A549 (cell line): ENCODE measurements around the gene IGLL1. TPM values are rescaled to one million over a fixed set of nuclear protein-coding genes. Genes with fewer than 3 reads are reported as not detected.
"Not testable (repeated sequence)": the region's sequence is repeated elsewhere in the genome, so short reads cannot be mapped to it uniquely, and the experiment has no call there.

Experiments
- ATAC-seq, 2 experiments: fragments of 200-7000 bp in 1 of 2; fragments of >200 bp in 1 of 2; cut with Nextera tagmentation in 1 of 2; cut with Tn5 transposase in 1 of 2; 3 replicates each; pipeline versions ENCODE4 v1.8.0 to v1.9.1; 2018 to 2020; ENCODE audit warnings: mild to moderate bottlenecking in 1 of 2, moderate library complexity in 1 of 2
- CTCF ChIA-PET: fragments of 300-600 bp; sonication (Branson Sonifier 250); formaldehyde crosslinking; extraction: SDS; loops from one replicate; lab custom pipeline; 2021; ENCODE audit warnings: antibody characterized with exemption, inconsistent platforms; lab: Yijun Ruan, JAX
- POLR2A ChIA-PET: fragments of 350-600 bp; formaldehyde crosslinking; extraction: SDS; loops from one replicate; lab custom pipeline; 2021; ENCODE audit warnings: antibody characterized with exemption, inconsistent platforms; lab: Yijun Ruan, JAX
- DNase-seq, 2 experiments: peaks; one replicate each; pipeline versions ENCODE4 v3.0.0 to v3.0.0-alpha.2; 2011 to 2016; ENCODE audit warnings: low read depth in 1 of 2, low spot score in 1 of 2
- FAIRE-seq: peaks from 2 replicates; lab custom pipeline; 2011; peaks lifted over from hg19 to GRCh38; lab: Jason Lieb, UNC
- H3K27ac ChIP-seq, 2 experiments: fragments of >200 bp; sonication (Bioruptor Twin); formaldehyde crosslinking; 3 replicates each; pipeline ENCODE4 v1.5.1; 2016 to 2017
- H3K4me1 ChIP-seq: fragments of >200 bp; sonication (Bioruptor Twin); formaldehyde crosslinking; 3 replicates; pipeline ENCODE4 v1.6.1; 2016
- H3K4me2 ChIP-seq: fragments of >200 bp; sonication (Bioruptor Twin); formaldehyde crosslinking; 3 replicates; pipeline ENCODE4 v1.6.1; 2016
- H3K4me3 ChIP-seq: fragments of >200 bp; sonication (Bioruptor Twin); formaldehyde crosslinking; 3 replicates; pipeline ENCODE4 v1.5.1; 2016
- H3K9me3 ChIP-seq: fragments of >200 bp; sonication (Bioruptor Twin); formaldehyde crosslinking; 3 replicates; pipeline ENCODE4 v1.6.1; 2016
- ATOH8 ChIP-seq: fragments of 250-450 bp; sonication (Bioruptor Pico); IDR thresholded peaks from 2 replicates; pipeline ENCODE4 v1.5.0; 2020; ENCODE audit warnings: low read depth, mild to moderate bottlenecking, moderate library complexity
- CBX8 ChIP-seq: fragments of 200-600 bp; sonication (generic); IDR thresholded peaks from 2 replicates; pipeline ENCODE4 v1.6.1; 2016
- CHD2 ChIP-seq: fragments of 150-350 bp; IDR thresholded peaks from 2 replicates; pipeline ENCODE4 v1.6.1; 2014; ENCODE audit warnings: low read length; ENCODE audit not compliant: partially characterized antibody
- CHD4 ChIP-seq: fragments of 200-600 bp; sonication (generic); IDR thresholded peaks from 2 replicates; pipeline ENCODE4 v1.6.1; 2016; ENCODE audit warnings: antibody characterized with exemption, mild to moderate bottlenecking, borderline replicate concordance
- CTCF ChIP-seq: fragments of >200 bp; sonication (Bioruptor Twin); formaldehyde crosslinking; IDR thresholded peaks from 3 replicates; pipeline ENCODE4 v1.5.1; 2016
- E2F6 ChIP-seq: IDR thresholded peaks from 2 replicates; pipeline ENCODE4 v1.6.1; 2012; ENCODE audit warnings: low read depth, borderline replicate concordance
- ESRRA ChIP-seq: fragments of 150-350 bp; IDR thresholded peaks from 2 replicates; pipeline ENCODE4 v1.6.1; 2014; ENCODE audit warnings: mild to moderate bottlenecking, low read length, borderline replicate concordance
- FOSL2 ChIP-seq, 2 experiments: fragments of 450-650 bp in 1 of 2; fragments of >200 bp in 1 of 2; sonication (Bioruptor Twin) in 1 of 2; formaldehyde crosslinking; IDR thresholded peaks; 2 replicates each; pipeline versions ENCODE4 v1.5.0 to v1.6.1; 2016 to 2020; ENCODE audit warnings: mild to moderate bottlenecking in 1 of 2, moderate library complexity in 1 of 2
- FOXS1 ChIP-seq: fragments of 250-450 bp; sonication (Bioruptor Pico); IDR thresholded peaks from 2 replicates; pipeline ENCODE4 v1.5.0; 2020; ENCODE audit warnings: mild to moderate bottlenecking, moderate library complexity
- HDAC2 ChIP-seq: fragments of 200-600 bp; sonication (generic); IDR thresholded peaks from 2 replicates; pipeline ENCODE4 v1.6.1; 2016
- KDM1A ChIP-seq: fragments of 200-600 bp; sonication (generic); IDR thresholded peaks from 2 replicates; pipeline ENCODE4 v1.6.1; 2016; ENCODE audit warnings: low read depth, mild to moderate bottlenecking
- MAFK ChIP-seq: fragments of 450-650 bp; IDR thresholded peaks from 2 replicates; pipeline ENCODE4 v1.6.1; 2014; ENCODE audit not compliant: partially characterized antibody
- MAZ ChIP-seq: fragments of 150-350 bp; IDR thresholded peaks from 2 replicates; pipeline ENCODE4 v1.6.1; 2014; ENCODE audit warnings: antibody characterized with exemption, low read depth, low read length, borderline replicate concordance
- NFE2L2 ChIP-seq: fragments of 150-350 bp; conservative IDR thresholded peaks from 2 replicates; pipeline ENCODE4 v1.6.1; 2014; ENCODE audit warnings: low read length
- PBX3 ChIP-seq: IDR thresholded peaks from 2 replicates; pipeline ENCODE4 v1.6.1; 2012
- POLR2AphosphoS2 ChIP-seq: conservative IDR thresholded peaks from 2 replicates; pipeline ENCODE4 v1.6.1; 2012; ENCODE audit warnings: low read length, improper control_type of control experiment, inconsistent platforms
- RAD21 ChIP-seq, 2 experiments: fragments of >200 bp in 1 of 2; sonication (Bioruptor Twin) in 1 of 2; formaldehyde crosslinking in 1 of 2; IDR thresholded peaks in 1 of 2; conservative IDR thresholded peaks in 1 of 2; 2 replicates in 1 of 2; 3 replicates in 1 of 2; pipeline ENCODE4 v1.6.1; 2012 to 2018; ENCODE audit warnings: inconsistent platforms in 1 of 2
- SMC3 ChIP-seq: fragments of >200 bp; sonication (Bioruptor Twin); formaldehyde crosslinking; IDR thresholded peaks from 3 replicates; pipeline ENCODE4 v1.6.1; 2018; ENCODE audit warnings: inconsistent platforms
- ZFP36 ChIP-seq: fragments of 450-650 bp; IDR thresholded peaks from 2 replicates; pipeline ENCODE4 v1.6.1; 2014; ENCODE audit warnings: borderline replicate concordance; ENCODE audit not compliant: partially characterized antibody
- ZNF302 ChIP-seq: fragments of 250-450 bp; sonication (Bioruptor Pico); IDR thresholded peaks from 2 replicates; pipeline ENCODE4 v1.9.0; 2021; ENCODE audit warnings: inconsistent platforms, mild to moderate bottlenecking, moderate library complexity
- WGBS: methylation state at CpG from one replicate; pipeline ENCODE4 v1.1.6; 2017; ENCODE audit errors: missing lambda C conversion rate; 5-methylcytosine and 5-hydroxymethylcytosine counted together
- polyA plus RNA-seq, 4 experiments: library from polyadenylated mRNA; depleted of rRNA in 3 of 4; stranded (reverse); fragments of >200 nt; fragmentation: RNase III in 1 of 4; extraction: RNeasy Plus Mini Kit Qiagen cat#74134 plus additional on column Dnase treatment in 1 of 4; gene quantifications; 2 replicates in 3 of 4; 3 replicates in 1 of 4; pipeline ENCODE4 v1.2.3, GENCODE V29; 2011 to 2017

Gene IGLL1
- polyA plus RNA-seq, 2 of the 4 experiments (the other 2 are of a cell fraction): not detected

GRCh38 chr22:23544852-23545251 is 35.2 kb downstream of the IGLL1 start:
- DNase-seq: no peak
- 97% methylated on average over 2 of the region's 2 CpGs for WGBS
- no peak overlapping the region for H3K4me3 ChIP-seq
- H3K27ac ChIP-seq: no peak overlapping the region
- peaks cover 17% of the 10 kb centered on the region for H3K4me1 ChIP-seq
- no peak for TF ChIP-seq SMC3
- TF ChIP-seq CTCF: no peak
- no peak for TF ChIP-seq ATOH8
- no peak for TF ChIP-seq NFE2L2
- no peak for TF ChIP-seq CHD2
- TF ChIP-seq POLR2AphosphoS2: no peak
- TF ChIP-seq MAZ: no peak
- TF ChIP-seq HDAC2: no peak
- TF ChIP-seq PBX3: no peak
- no peak for TF ChIP-seq CBX8
- TF ChIP-seq ZNF302 (CRISPR knock-in tag): no peak
- no peak for TF ChIP-seq ZFP36
- TF ChIP-seq MAFK: no peak
- TF ChIP-seq RAD21 (conservative IDR thresholded peaks at IDR 0.05 in 1 of 2, IDR thresholded peaks at IDR 0.05 in 1 of 2): no peak
- TF ChIP-seq E2F6: no peak
- no peak for TF ChIP-seq ESRRA
- no peak for TF ChIP-seq FOXS1
- TF ChIP-seq CHD4: no peak
- ATAC-seq: no peak
- H3K4me2 ChIP-seq: no peak overlapping the region
- FAIRE-seq: no peak
- ChIA-PET CTCF (interaction anchor here (0.7 to 1.5 kb wide), 4 partner anchors 9 to 305 kb away, joined by 3 to 5 read pairs (median 4); no protein-coding TSS in a partner anchor), POLR2A (no interaction called here)
- no peaks in the 10 kb centered on the region for H3K9me3 ChIP-seq

GRCh38 chr22:23543506-23544000 is 36.5 kb downstream of the IGLL1 start:
- CTCF ChIA-PET: interaction anchor here (1.5 kb wide), 2 partner anchors 48 to 306 kb away, joined by 5 read pairs; no protein-coding TSS in a partner anchor
- POLR2A ChIA-PET, FAIRE-seq: not testable (repeated sequence)

GRCh38 chr22:23542933-23543332 is 37.2 kb downstream of the IGLL1 start:
- Histone ChIP-seq H3K27ac (peak overlapping the region in 1 of 2 experiments; percentile 33; a peak in 1 of 6 replicates), H3K4me2 (peak overlapping the region; percentile 51), H3K4me3 (no peak overlapping the region), H3K4me1 (peaks cover 17% of the 10 kb centered on the region), H3K9me3 (no peaks in the 10 kb centered on the region)
- ATAC-seq (no peak), FAIRE-seq (no peak), DNase-seq (no peak)
- POLR2A ChIA-PET: no interaction called here
- 19% methylated on average over 5 of the region's 5 CpGs for WGBS
- TF ChIP-seq MAFK: peak; percentile 26
- TF ChIP-seq FOSL2 (IDR thresholded peaks at IDR 0.05): no peak
- TF ChIP-seq FOSL2 (CRISPR knock-in tag; IDR thresholded peaks at IDR 0.05): peak; percentile 76
- no peak for TF ChIP-seq KDM1A
- CTCF ChIA-PET: no interaction called here

More at GRCh38 chr22:23543506-23544000, 36.5 kb downstream of the IGLL1 start:
- not testable (repeated sequence) for DNase-seq, ATAC-seq, H3K27ac ChIP-seq, H3K9me3 ChIP-seq, H3K4me3 ChIP-seq
- peaks cover 17% of the 10 kb centered on the region for H3K4me1 ChIP-seq
- H3K4me2 ChIP-seq: 0 out of 3 replicates have a peak overlapping the region, but pooled peaks have one; percentile 51
- WGBS: 90% methylated on average over 1 of the region's 1 CpG

GRCh38 chr22:23542391-23542790 is 37.7 kb downstream of the IGLL1 start:
- Histone ChIP-seq H3K4me2 (peak overlapping the region; percentile 51), H3K4me1 (peaks cover 17% of the 10 kb centered on the region), H3K27ac (0 out of 6 replicates have a peak overlapping the region, but pooled peaks of 1 of the 2 experiments have one; percentile 33)
- CTCF ChIA-PET: interaction anchor here (1.0 to 2.9 kb wide), 4 partner anchors 13 to 307 kb away, joined by 3 to 11 read pairs (median 4); no protein-coding TSS in a partner anchor
- ATAC-seq, POLR2A ChIA-PET, DNase-seq, FAIRE-seq, H3K4me3 ChIP-seq, H3K9me3 ChIP-seq: not testable (repeated sequence)
- 26% methylated on average over 3 of the region's 3 CpGs for WGBS
